ENCODE measurements around the gene ZNF460. TPM values are rescaled to one million over a fixed set of nuclear protein-coding genes. Genes with fewer than 3 reads are reported as not detected.

Gene ZNF460
- total and polyA plus RNA-seq, 2 of the 13 experiments (the other 11 are each of a cell fraction or from before 2014, with no cell fraction given), result 14.5 to 44.8 TPM

DNA sequence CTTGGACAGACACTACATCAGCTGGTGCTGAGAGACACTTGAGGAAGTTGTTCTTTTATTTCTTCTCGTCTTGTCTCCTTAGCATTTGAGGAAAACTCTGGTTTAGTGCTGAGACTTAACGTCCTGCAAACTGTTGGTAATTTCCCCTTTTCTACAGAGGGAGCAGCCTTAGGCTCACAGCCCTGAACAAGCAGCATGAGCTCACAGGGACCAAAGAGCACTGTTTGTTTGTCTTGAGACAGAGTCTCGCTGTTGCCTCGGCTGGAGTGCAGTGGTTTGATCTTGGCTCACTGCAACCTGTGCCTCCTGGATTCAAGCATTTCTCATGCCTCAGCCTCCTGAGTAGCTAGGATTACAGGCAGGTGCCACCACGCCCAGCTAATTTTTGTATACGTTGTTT lies 34.3 kb upstream of the ZNF460 start (continued):
- TF ChIP-seq, protein P1, sequence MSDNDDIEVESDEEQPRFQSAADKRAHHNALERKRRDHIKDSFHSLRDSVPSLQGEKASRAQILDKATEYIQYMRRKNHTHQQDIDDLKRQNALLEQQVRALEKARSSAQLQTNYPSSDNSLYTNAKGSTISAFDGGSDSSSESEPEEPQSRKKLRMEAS (IDR thresholded peaks at IDR 0.05), result peak; percentile 19; the same call in 1 of the 2 replicates
- TF ChIP-seq FOXA1 (IDR thresholded peaks at IDR 0.05) (no peak), FOXA1 (CRISPR knock-in tag; IDR thresholded peaks at IDR 0.05) (peak; percentile 78), MIXL1 (CRISPR knock-in tag; IDR thresholded peaks at IDR 0.05) (0 out of 2 replicates have a peak, but pooled peaks have one; percentile 53), MED1 (CRISPR knock-in tag; IDR thresholded peaks at IDR 0.05) (peak; percentile 64), HNF4G (IDR thresholded peaks at IDR 0.05; ENCODE audit: borderline replicate concordance, low read depth, low read length) (peak; percentile 67), HNF4G (CRISPR knock-in tag; IDR thresholded peaks at IDR 0.05; ENCODE audit: borderline replicate concordance, low read depth) (peak; percentile 50; the same call in 1 of the 2 replicates), ZNF12 (CRISPR knock-in tag; IDR thresholded peaks at IDR 0.05) (0 out of 2 replicates have a peak, but pooled peaks have one; percentile 23), HIVEP1 (CRISPR knock-in tag; IDR thresholded peaks at IDR 0.05) (no peak), ZNF251 (CRISPR knock-in tag; IDR thresholded peaks at IDR 0.05) (no peak), ZMYM3 (CRISPR knock-in tag; IDR thresholded peaks at IDR 0.05) (0 out of 2 replicates have a peak, but pooled peaks have one; percentile 34), TMF1 (CRISPR knock-in tag; IDR thresholded peaks at IDR 0.05; ENCODE audit: low read depth) (no peak), ZNF563 (CRISPR knock-in tag; IDR thresholded peaks at IDR 0.05) (no peak), U2AF2 (IDR thresholded peaks at IDR 0.05; ENCODE audit: low read depth, low read length) (no peak), ATF1 (CRISPR knock-in tag; IDR thresholded peaks at IDR 0.05) (no peak), JUNB (CRISPR knock-in tag; IDR thresholded peaks at IDR 0.05; ENCODE audit: borderline replicate concordance) (no peak), RARA (CRISPR knock-in tag; IDR thresholded peaks at IDR 0.05) (0 out of 2 replicates have a peak, but pooled peaks have one; percentile 13), SRSF1 (optimal IDR thresholded peaks at IDR 0.05; ENCODE audit: low read depth, low read length) (no peak), CBX2 (IDR thresholded peaks at IDR 0.05; ENCODE audit: low read depth, low read length) (no peak), CBX2 (CRISPR knock-in tag; IDR thresholded peaks at IDR 0.05; ENCODE audit: low read depth) (no peak), ZNF207 (IDR thresholded peaks at IDR 0.05; ENCODE audit: borderline replicate concordance) (no peak), ZFP37 (CRISPR knock-in tag; IDR thresholded peaks at IDR 0.05; ENCODE audit: borderline replicate concordance) (no peak; the same call in 1 of the 2 replicates), RXRA (CRISPR knock-in tag; IDR thresholded peaks at IDR 0.05) (peak; percentile 19; the same call in 1 of the 2 replicates)
- TF ChIP-seq, protein P2, sequence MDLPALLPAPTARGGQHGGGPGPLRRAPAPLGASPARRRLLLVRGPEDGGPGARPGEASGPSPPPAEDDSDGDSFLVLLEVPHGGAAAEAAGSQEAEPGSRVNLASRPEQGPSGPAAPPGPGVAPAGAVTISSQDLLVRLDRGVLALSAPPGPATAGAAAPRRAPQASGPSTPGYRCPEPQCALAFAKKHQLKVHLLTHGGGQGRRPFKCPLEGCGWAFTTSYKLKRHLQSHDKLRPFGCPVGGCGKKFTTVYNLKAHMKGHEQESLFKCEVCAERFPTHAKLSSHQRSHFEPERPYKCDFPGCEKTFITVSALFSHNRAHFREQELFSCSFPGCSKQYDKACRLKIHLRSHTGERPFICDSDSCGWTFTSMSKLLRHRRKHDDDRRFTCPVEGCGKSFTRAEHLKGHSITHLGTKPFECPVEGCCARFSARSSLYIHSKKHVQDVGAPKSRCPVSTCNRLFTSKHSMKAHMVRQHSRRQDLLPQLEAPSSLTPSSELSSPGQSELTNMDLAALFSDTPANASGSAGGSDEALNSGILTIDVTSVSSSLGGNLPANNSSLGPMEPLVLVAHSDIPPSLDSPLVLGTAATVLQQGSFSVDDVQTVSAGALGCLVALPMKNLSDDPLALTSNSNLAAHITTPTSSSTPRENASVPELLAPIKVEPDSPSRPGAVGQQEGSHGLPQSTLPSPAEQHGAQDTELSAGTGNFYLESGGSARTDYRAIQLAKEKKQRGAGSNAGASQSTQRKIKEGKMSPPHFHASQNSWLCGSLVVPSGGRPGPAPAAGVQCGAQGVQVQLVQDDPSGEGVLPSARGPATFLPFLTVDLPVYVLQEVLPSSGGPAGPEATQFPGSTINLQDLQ (CRISPR knock-in tag; IDR thresholded peaks at IDR 0.05), result no peak
- TF ChIP-seq, protein P3, sequence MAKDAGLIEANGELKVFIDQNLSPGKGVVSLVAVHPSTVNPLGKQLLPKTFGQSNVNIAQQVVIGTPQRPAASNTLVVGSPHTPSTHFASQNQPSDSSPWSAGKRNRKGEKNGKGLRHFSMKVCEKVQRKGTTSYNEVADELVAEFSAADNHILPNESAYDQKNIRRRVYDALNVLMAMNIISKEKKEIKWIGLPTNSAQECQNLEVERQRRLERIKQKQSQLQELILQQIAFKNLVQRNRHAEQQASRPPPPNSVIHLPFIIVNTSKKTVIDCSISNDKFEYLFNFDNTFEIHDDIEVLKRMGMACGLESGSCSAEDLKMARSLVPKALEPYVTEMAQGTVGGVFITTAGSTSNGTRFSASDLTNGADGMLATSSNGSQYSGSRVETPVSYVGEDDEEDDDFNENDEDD (CRISPR knock-in tag; IDR thresholded peaks at IDR 0.05; ENCODE audit: borderline replicate concordance), result peak; percentile 20; the same call in 1 of the 2 replicates
- TF ChIP-seq, protein P4, sequence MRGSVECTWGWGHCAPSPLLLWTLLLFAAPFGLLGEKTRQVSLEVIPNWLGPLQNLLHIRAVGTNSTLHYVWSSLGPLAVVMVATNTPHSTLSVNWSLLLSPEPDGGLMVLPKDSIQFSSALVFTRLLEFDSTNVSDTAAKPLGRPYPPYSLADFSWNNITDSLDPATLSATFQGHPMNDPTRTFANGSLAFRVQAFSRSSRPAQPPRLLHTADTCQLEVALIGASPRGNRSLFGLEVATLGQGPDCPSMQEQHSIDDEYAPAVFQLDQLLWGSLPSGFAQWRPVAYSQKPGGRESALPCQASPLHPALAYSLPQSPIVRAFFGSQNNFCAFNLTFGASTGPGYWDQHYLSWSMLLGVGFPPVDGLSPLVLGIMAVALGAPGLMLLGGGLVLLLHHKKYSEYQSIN (CRISPR knock-in tag; IDR thresholded peaks at IDR 0.05; ENCODE audit: borderline replicate concordance), result no peak
- TF ChIP-seq, protein P5, sequence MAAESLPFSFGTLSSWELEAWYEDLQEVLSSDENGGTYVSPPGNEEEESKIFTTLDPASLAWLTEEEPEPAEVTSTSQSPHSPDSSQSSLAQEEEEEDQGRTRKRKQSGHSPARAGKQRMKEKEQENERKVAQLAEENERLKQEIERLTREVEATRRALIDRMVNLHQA (CRISPR knock-in tag; IDR thresholded peaks at IDR 0.05), result no peak
- TF ChIP-seq, protein P6, sequence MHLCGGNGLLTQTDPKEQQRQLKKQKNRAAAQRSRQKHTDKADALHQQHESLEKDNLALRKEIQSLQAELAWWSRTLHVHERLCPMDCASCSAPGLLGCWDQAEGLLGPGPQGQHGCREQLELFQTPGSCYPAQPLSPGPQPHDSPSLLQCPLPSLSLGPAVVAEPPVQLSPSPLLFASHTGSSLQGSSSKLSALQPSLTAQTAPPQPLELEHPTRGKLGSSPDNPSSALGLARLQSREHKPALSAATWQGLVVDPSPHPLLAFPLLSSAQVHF (CRISPR knock-in tag; IDR thresholded peaks at IDR 0.05), result no peak
